ENCODE measurements around the gene TRMT112. TPM values are rescaled to one million over a fixed set of nuclear protein-coding genes. Genes with fewer than 3 reads are reported as not detected.

Gene TRMT112
- total RNA-seq, 2 experiments from 2014 or later, result 205 to 322 TPM

DNA sequence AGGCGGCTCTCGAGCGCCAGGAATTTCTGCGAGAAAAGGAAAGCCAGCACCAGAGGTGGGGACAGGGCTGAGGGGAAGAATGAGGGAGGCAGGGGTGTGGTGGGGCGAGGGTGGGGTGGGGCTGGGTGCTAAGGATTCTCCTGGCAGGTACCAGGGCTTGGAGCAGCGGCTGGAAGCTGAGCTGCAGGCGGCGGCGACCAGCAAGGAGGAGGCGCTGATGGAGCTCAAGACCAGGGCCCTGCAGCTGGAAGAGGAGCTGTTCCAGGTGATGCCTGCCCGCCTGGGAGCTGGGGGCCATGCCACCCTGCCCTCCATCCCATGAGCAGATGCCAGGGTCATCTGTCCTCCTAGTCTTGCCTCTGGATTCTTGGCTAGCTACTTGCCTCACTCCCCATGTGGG, 32.0 kb upstream of the TRMT112 start:
- no peak overlapping the region for H2AFZ ChIP-seq (ENCODE audit: low read length)
- no peak overlapping the region for H3K27ac ChIP-seq (ENCODE audit: low read depth, low read length, poor library complexity, severe bottlenecking)
- BruUV-seq (replicated peaks), result no TSS peak
- H3K4me2 ChIP-seq (ENCODE audit: low read length), result no peak overlapping the region
- no peaks in the 10 kb centered on the region for H3K9me2 ChIP-seq (ENCODE audit: insufficient read depth, low read length)
- intact Hi-C loops (cut with micrococcal nuclease; ENCODE audit: unreplicated experiment), result no loop called here
- H4K20me1 ChIP-seq (ENCODE audit: insufficient read depth, low read length), result no peaks in the 10 kb centered on the region
- ChIA-PET CTCF (ENCODE audit: unreplicated experiment) (interaction anchor here (1.1 kb wide), 1 partner anchor 32 kb away, joined by 4 read pairs; the partner anchor contains the start of genes PRDX5 and TRMT112), POLR2A (interaction anchor here (0.6 to 1.1 kb wide), 2 partner anchors 31 to 37 kb away, joined by 3 read pairs; partner anchors contain the start of gene PRDX5)
- TF ChIP-seq, protein P1, sequence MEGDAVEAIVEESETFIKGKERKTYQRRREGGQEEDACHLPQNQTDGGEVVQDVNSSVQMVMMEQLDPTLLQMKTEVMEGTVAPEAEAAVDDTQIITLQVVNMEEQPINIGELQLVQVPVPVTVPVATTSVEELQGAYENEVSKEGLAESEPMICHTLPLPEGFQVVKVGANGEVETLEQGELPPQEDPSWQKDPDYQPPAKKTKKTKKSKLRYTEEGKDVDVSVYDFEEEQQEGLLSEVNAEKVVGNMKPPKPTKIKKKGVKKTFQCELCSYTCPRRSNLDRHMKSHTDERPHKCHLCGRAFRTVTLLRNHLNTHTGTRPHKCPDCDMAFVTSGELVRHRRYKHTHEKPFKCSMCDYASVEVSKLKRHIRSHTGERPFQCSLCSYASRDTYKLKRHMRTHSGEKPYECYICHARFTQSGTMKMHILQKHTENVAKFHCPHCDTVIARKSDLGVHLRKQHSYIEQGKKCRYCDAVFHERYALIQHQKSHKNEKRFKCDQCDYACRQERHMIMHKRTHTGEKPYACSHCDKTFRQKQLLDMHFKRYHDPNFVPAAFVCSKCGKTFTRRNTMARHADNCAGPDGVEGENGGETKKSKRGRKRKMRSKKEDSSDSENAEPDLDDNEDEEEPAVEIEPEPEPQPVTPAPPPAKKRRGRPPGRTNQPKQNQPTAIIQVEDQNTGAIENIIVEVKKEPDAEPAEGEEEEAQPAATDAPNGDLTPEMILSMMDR (conservative IDR thresholded peaks at IDR 0.05; ENCODE audit: low read length), result no peak
- TF ChIP-seq EZH2phosphoT487 (IDR thresholded peaks at IDR 0.05; ENCODE audit: borderline replicate concordance, low read depth, low read length), result no peak
- no peaks in the 10 kb centered on the region for H3K79me2 ChIP-seq (ENCODE audit: insufficient read depth, low read depth, low read length)
- no peak overlapping the region for H3K4me3 ChIP-seq (ENCODE audit: low read depth, low read length, poor library complexity, severe bottlenecking)
- peaks cover 20% of the 10 kb centered on the region for H3K36me3 ChIP-seq (ENCODE audit: insufficient read depth, low read length)
- peaks cover 4% of the 10 kb centered on the region for H3K4me1 ChIP-seq (ENCODE audit: insufficient read depth, low read length, poor library complexity, severe bottlenecking)
- no peak for DNase-seq (ENCODE audit: low spot score)
- H3K9me3 ChIP-seq (ENCODE audit: low read length), result no peaks in the 10 kb centered on the region

DNA sequence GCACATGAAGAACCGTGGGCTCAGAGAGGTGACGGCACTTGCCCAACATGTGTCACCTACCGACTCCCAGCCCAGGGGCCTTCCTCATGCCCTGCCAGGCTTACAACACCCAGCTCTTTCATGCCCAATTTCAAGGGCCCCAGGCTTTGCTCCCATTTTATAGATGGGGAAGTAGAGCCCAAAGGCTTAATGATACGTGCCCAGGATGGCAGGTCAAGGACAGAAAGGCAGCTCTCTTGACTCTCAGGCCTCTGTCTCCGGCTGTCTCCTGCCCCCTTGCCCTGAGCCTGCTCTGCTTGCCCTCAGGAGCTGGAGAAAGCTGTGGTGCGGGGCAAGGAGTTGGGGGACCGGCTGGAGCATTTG, 31.6 kb upstream of the TRMT112 start:
- ChIA-PET CTCF (ENCODE audit: unreplicated experiment) (interaction anchor here (1.1 kb wide), 1 partner anchor 32 kb away, joined by 4 read pairs; the partner anchor contains the start of genes PRDX5 and TRMT112), POLR2A (interaction anchor here (1.1 kb wide), 1 partner anchor 31 kb away, joined by 3 read pairs; the partner anchor contains the start of gene PRDX5)
- H3K9me2 ChIP-seq (ENCODE audit: insufficient read depth, low read length), result no peaks in the 10 kb centered on the region
- TF ChIP-seq EZH2phosphoT487 (IDR thresholded peaks at IDR 0.05; ENCODE audit: borderline replicate concordance, low read depth, low read length), result no peak
- TF ChIP-seq, protein P1 (conservative IDR thresholded peaks at IDR 0.05; ENCODE audit: low read length), result no peak
- no peak overlapping the region for H2AFZ ChIP-seq (ENCODE audit: low read length)
- no peaks in the 10 kb centered on the region for H3K79me2 ChIP-seq (ENCODE audit: insufficient read depth, low read depth, low read length)
- no TSS peak for BruUV-seq (replicated peaks)
- no peak overlapping the region for H3K4me2 ChIP-seq (ENCODE audit: low read length)
- H3K9me3 ChIP-seq (ENCODE audit: low read length), result no peaks in the 10 kb centered on the region
- no peak overlapping the region for H3K27ac ChIP-seq (ENCODE audit: low read depth, low read length, poor library complexity, severe bottlenecking)
- H3K4me1 ChIP-seq (ENCODE audit: insufficient read depth, low read length, poor library complexity, severe bottlenecking), result peaks cover under 1% of the 10 kb centered on the region
- no peaks in the 10 kb centered on the region for H4K20me1 ChIP-seq (ENCODE audit: insufficient read depth, low read length)
- H3K4me3 ChIP-seq (ENCODE audit: low read depth, low read length, poor library complexity, severe bottlenecking), result no peak overlapping the region
- intact Hi-C loops (cut with micrococcal nuclease; ENCODE audit: unreplicated experiment), result no loop called here
- no peak for DNase-seq (ENCODE audit: low spot score)
- H3K36me3 ChIP-seq (ENCODE audit: insufficient read depth, low read length), result peaks cover 24% of the 10 kb centered on the region

DNA sequence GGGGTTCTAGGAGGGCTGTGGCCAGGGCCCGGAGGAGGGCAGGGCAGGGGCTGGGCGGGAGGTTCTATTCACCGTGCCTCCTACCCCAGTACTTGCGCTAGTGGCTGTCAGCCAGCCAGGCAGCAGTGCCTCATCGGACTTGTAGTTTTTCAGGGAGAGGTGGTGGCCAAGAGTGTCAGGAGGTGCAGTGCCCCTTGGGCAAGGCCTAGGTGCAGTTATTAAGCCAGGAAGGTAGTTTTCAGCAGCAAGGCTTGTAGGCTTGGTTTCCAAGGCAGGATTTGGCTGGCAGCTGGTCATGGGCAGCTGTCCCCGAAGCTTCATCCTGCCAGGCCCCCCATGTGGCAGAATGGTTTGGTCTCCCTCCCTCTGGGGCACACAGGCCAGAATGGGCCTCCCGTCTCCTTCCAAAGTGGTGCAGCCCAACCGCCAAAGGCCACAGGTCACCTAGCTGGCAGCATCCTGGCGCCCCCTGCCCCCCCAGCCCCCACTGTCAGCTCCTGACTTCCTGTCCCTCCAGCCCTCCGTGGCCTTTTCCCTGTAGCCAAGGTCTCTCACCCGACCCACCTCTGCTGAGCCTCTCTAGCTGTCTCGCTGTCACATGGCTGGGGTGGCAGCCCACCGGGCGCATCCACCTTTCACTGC, 31.1 kb upstream of the TRMT112 start:
- Histone ChIP-seq H3K9me2 (ENCODE audit: insufficient read depth, low read length) (no peaks in the 10 kb centered on the region), H3K36me3 (ENCODE audit: insufficient read depth, low read length) (peaks cover 26% of the 10 kb centered on the region), H3K4me1 (ENCODE audit: insufficient read depth, low read length, poor library complexity, severe bottlenecking) (no peaks in the 10 kb centered on the region), H3K4me3 (ENCODE audit: low read depth, low read length, poor library complexity, severe bottlenecking) (no peak overlapping the region), H3K4me2 (ENCODE audit: low read length) (no peak overlapping the region), H3K9me3 (ENCODE audit: low read length) (no peaks in the 10 kb centered on the region), H3K27ac (ENCODE audit: low read depth, low read length, poor library complexity, severe bottlenecking) (no peak overlapping the region), H4K20me1 (ENCODE audit: insufficient read depth, low read length) (no peaks in the 10 kb centered on the region), H2AFZ (ENCODE audit: low read length) (no peak overlapping the region), H3K79me2 (ENCODE audit: insufficient read depth, low read depth, low read length) (no peaks in the 10 kb centered on the region)
- ChIA-PET CTCF (ENCODE audit: unreplicated experiment) (interaction anchor here (1.1 kb wide), 1 partner anchor 31 kb away, joined by 4 read pairs; the partner anchor contains the start of genes PRDX5 and TRMT112), POLR2A (interaction anchor here (1.1 kb wide), 1 partner anchor 30 kb away, joined by 3 read pairs; the partner anchor contains the start of gene PRDX5)
- no TSS peak for BruUV-seq (replicated peaks)
- TF ChIP-seq, protein P1 (conservative IDR thresholded peaks at IDR 0.05; ENCODE audit: low read length), result no peak
- TF ChIP-seq EZH2phosphoT487 (IDR thresholded peaks at IDR 0.05; ENCODE audit: borderline replicate concordance, low read depth, low read length), result no peak
- peak; percentile 22 for DNase-seq (ENCODE audit: low spot score)
- intact Hi-C loops (cut with micrococcal nuclease; ENCODE audit: unreplicated experiment), result no loop called here

All from OCI-LY7 (cell line).